GM21723 (cell line): ENCODE results near the gene STK39.
A peak's percentile ranks its signal among the peaks of the same experiment; 100 is the strongest.

Source experiments
- ATAC-seq: cut with Tn5 transposase; IDR thresholded peaks from one replicate; pipeline ENCODE4 v1.9.1; 2021; ENCODE audit warnings: mild to moderate bottlenecking, moderate library complexity; ENCODE audit not compliant: unreplicated experiment

STK39 gene

GRCh38 chr2:168210895-168211570 lies 36.4 kb downstream of the STK39 start:
- ATAC-seq = peak; percentile 40

- ATAC-seq = no peak
Observed at GRCh38 chr2:168210216-168210894, 37.0 kb downstream of the STK39 start.

- no peak for ATAC-seq
Observed at GRCh38 chr2:168208652-168209051, 38.7 kb downstream of the STK39 start.

GRCh38 chr2:168207851-168208250 lies 39.5 kb downstream of the STK39 start:
- ATAC-seq = no peak

GRCh38 chr2:168203762-168204693 lies 43.4 kb downstream of the STK39 start:
- ATAC-seq = no peak

- no peak for ATAC-seq
Observed at GRCh38 chr2:168201584-168202116, 45.7 kb downstream of the STK39 start.

GRCh38 chr2:168200930-168201583 lies 46.3 kb downstream of the STK39 start:
- no peak for ATAC-seq

- no peak for ATAC-seq
Observed at GRCh38 chr2:168198476-168199207, 48.8 kb downstream of the STK39 start.

GRCh38 chr2:168196764-168197180 lies 50.6 kb downstream of the STK39 start:
- no peak for ATAC-seq

- peak; percentile 96 for ATAC-seq
Observed at GRCh38 chr2:168194784-168195522, 52.4 kb downstream of the STK39 start.

GRCh38 chr2:168192839-168193616 lies 54.4 kb downstream of the STK39 start:
- ATAC-seq = no peak

- no peak for ATAC-seq
Observed at GRCh38 chr2:168191955-168192785, 55.2 kb downstream of the STK39 start.

GRCh38 chr2:168190590-168191336 lies 56.6 kb downstream of the STK39 start:
- no peak for ATAC-seq

- no peak for ATAC-seq
Observed at GRCh38 chr2:168189835-168190569, 57.4 kb downstream of the STK39 start.

GRCh38 chr2:168188002-168188401 lies 59.4 kb downstream of the STK39 start:
- ATAC-seq = no peak

GRCh38 chr2:168186452-168186851 lies 60.9 kb downstream of the STK39 start:
- ATAC-seq = no peak
